ENCODE measurements around the gene ATP2B3.

ATP2B3 gene

GRCh38 chrX:153525451-153525850 is 8.0 kb downstream of the ATP2B3 start:
- Histone ChIP-seq H4K20me1 (ENCODE audit: insufficient read depth) (no peaks in the 10 kb centered on the region), H3K4me3 (IDR thresholded peaks at IDR 0.05; ENCODE audit: insufficient read depth, low read depth, low read length) (no peak overlapping the region), H3K9ac (no peak overlapping the region), H3K27me3 (ENCODE audit: insufficient read depth, low read depth) (peaks cover 16% of the 10 kb centered on the region; the same call in 1 of the 2 replicates), H3K4me2 (no peak overlapping the region), H3K79me2 (ENCODE audit: insufficient read depth, low read depth) (no peaks in the 10 kb centered on the region), H3K27ac (no peak overlapping the region), H3K4me1 (ENCODE audit: low read depth, poor library complexity, severe bottlenecking) (no peaks in the 10 kb centered on the region), H3K36me3 (ENCODE audit: insufficient read depth) (no peaks in the 10 kb centered on the region), H2AFZ (ENCODE audit: low read depth) (no peak overlapping the region)
- TF ChIP-seq, protein P1, sequence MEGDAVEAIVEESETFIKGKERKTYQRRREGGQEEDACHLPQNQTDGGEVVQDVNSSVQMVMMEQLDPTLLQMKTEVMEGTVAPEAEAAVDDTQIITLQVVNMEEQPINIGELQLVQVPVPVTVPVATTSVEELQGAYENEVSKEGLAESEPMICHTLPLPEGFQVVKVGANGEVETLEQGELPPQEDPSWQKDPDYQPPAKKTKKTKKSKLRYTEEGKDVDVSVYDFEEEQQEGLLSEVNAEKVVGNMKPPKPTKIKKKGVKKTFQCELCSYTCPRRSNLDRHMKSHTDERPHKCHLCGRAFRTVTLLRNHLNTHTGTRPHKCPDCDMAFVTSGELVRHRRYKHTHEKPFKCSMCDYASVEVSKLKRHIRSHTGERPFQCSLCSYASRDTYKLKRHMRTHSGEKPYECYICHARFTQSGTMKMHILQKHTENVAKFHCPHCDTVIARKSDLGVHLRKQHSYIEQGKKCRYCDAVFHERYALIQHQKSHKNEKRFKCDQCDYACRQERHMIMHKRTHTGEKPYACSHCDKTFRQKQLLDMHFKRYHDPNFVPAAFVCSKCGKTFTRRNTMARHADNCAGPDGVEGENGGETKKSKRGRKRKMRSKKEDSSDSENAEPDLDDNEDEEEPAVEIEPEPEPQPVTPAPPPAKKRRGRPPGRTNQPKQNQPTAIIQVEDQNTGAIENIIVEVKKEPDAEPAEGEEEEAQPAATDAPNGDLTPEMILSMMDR (conservative IDR thresholded peaks at IDR 0.05; ENCODE audit: low read depth, low read length), result no peak

- Histone ChIP-seq H3K27me3 (ENCODE audit: insufficient read depth, low read depth) (peaks cover 16% of the 10 kb centered on the region; the same call in 1 of the 2 replicates), H3K4me3 (IDR thresholded peaks at IDR 0.05; ENCODE audit: insufficient read depth, low read depth, low read length) (no peak overlapping the region), H3K9ac (no peak overlapping the region), H4K20me1 (ENCODE audit: insufficient read depth) (no peaks in the 10 kb centered on the region), H3K79me2 (ENCODE audit: insufficient read depth, low read depth) (no peaks in the 10 kb centered on the region), H3K36me3 (ENCODE audit: insufficient read depth) (no peaks in the 10 kb centered on the region), H3K27ac (no peak overlapping the region), H3K4me1 (ENCODE audit: low read depth, poor library complexity, severe bottlenecking) (no peaks in the 10 kb centered on the region), H2AFZ (ENCODE audit: low read depth) (no peak overlapping the region), H3K4me2 (no peak overlapping the region)
- TF ChIP-seq, protein P1 (conservative IDR thresholded peaks at IDR 0.05; ENCODE audit: low read depth, low read length), result no peak
Observed at GRCh38 chrX:153526042-153526441, 8.6 kb downstream of the ATP2B3 start.

DNA sequence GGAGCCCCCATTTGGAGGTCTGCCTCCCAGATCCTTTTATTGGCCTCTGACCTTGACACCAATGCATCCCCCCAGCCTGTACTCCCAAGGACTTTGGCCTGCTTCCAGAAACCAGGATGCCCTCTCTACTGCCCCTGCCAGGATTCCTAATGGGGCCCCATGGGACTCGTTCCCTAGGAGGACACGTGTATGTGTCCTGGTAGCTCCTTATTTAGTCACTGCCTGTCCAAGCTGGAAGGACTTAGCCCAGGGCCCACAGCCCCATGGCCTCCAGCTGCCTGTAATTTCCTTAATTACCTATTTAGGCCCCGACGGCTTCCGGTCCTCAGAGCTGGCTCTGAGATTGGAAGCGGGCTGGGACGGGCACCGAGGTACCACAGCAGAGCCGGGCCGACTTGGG is 9.4 kb downstream of the ATP2B3 start:
- Histone ChIP-seq H3K4me1 (ENCODE audit: low read depth, poor library complexity, severe bottlenecking) (no peaks in the 10 kb centered on the region), H3K27ac (no peak overlapping the region), H3K79me2 (ENCODE audit: insufficient read depth, low read depth) (no peaks in the 10 kb centered on the region), H4K20me1 (ENCODE audit: insufficient read depth) (no peaks in the 10 kb centered on the region), H3K27me3 (ENCODE audit: insufficient read depth, low read depth) (peaks cover 16% of the 10 kb centered on the region; the same call in 1 of the 2 replicates), H3K4me2 (no peak overlapping the region), H3K36me3 (ENCODE audit: insufficient read depth) (no peaks in the 10 kb centered on the region), H3K4me3 (IDR thresholded peaks at IDR 0.05; ENCODE audit: insufficient read depth, low read depth, low read length) (no peak overlapping the region), H3K9ac (no peak overlapping the region), H2AFZ (ENCODE audit: low read depth) (no peak overlapping the region)
- TF ChIP-seq, protein P1 (conservative IDR thresholded peaks at IDR 0.05; ENCODE audit: low read depth, low read length), result no peak

DNA sequence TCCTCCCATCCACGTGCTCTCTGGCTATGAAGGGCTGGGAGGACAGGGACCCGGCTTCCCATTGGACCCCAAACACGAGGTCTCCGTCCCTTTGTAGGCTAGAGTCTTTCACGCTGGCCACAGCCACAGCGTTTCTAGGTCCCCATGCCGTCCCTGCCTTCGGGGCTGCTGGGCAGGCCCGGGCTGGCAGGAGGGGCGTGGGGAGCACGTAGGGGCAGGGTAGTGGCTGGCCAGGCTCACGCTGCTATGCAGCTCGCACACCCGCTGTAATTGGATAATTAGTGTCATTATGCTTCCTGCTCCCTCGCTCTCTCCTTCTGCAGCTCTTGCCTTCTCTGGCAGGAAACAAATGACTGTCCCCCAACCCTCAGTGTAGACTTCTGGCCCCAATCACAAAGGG is 9.8 kb downstream of the ATP2B3 start:
- Histone ChIP-seq H3K79me2 (ENCODE audit: insufficient read depth, low read depth) (no peaks in the 10 kb centered on the region), H3K36me3 (ENCODE audit: insufficient read depth) (no peaks in the 10 kb centered on the region), H3K4me2 (no peak overlapping the region), H3K9ac (no peak overlapping the region), H4K20me1 (ENCODE audit: insufficient read depth) (no peaks in the 10 kb centered on the region), H3K27me3 (ENCODE audit: insufficient read depth, low read depth) (peaks cover 16% of the 10 kb centered on the region; the same call in 1 of the 2 replicates), H3K27ac (no peak overlapping the region), H3K4me1 (ENCODE audit: low read depth, poor library complexity, severe bottlenecking) (no peaks in the 10 kb centered on the region), H2AFZ (ENCODE audit: low read depth) (no peak overlapping the region), H3K4me3 (IDR thresholded peaks at IDR 0.05; ENCODE audit: insufficient read depth, low read depth, low read length) (no peak overlapping the region)
- TF ChIP-seq, protein P1 (conservative IDR thresholded peaks at IDR 0.05; ENCODE audit: low read depth, low read length), result no peak

All from KMS-11 (cell line).